IPS DF 4.7 (cell line): ENCODE results near the gene BOLA3.
A peak's percentile ranks its signal among the peaks of the same experiment; 100 is the strongest.
"Not testable (repeated sequence)": the region's sequence is repeated elsewhere in the genome, so short reads cannot be mapped to it uniquely, and the experiment has no call there.

Source experiments
- DNase-seq: peaks from one replicate; pipeline ENCODE4 v3.0.0-alpha.2; 2013; ENCODE audit warnings: low spot score; ENCODE audit errors: extremely low read depth

Gene BOLA3

GRCh38 chr2:74147727-74148456, at the start of gene BOLA3:
TSS of gene BOLA3 (minus strand) at chr2:74147912. CDS start at chr2:74147874, 38 bp downstream.
- no peak for DNase-seq

- DNase-seq, result no peak
Observed at GRCh38 chr2:74197049-74197448, 49.3 kb upstream of the BOLA3 start.

GRCh38 chr2:74194799-74195198, 47.1 kb upstream of the BOLA3 start:
- DNase-seq, result no peak

GRCh38 chr2:74191596-74192380, 44.1 kb upstream of the BOLA3 start:
- DNase-seq, result no peak

- no peak for DNase-seq
Observed at GRCh38 chr2:74188696-74189095, 41.0 kb upstream of the BOLA3 start.

GRCh38 chr2:74188018-74188601, 40.4 kb upstream of the BOLA3 start:
- DNase-seq, result no peak

DNA sequence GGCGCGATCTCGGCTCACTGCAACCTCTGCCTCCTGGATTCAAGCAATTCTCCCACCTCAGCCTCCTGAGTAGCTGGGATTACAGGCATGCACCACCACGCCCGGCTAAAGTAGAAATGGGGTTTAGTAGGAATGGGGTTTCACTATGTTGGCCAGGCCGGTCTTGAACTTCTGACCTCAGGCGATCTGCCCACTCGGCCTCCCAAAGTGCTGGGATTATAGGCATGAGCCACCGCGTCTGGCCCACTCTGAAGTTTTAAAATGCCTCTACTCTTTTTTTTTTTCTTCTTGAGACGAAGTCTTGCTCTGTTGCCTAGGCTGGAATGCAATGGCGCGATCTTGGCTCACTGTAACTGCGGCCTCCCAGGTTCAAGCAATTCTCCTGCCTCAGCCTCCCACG, 39.0 kb upstream of the BOLA3 start:
- DNase-seq, result not testable (repeated sequence)

DNA sequence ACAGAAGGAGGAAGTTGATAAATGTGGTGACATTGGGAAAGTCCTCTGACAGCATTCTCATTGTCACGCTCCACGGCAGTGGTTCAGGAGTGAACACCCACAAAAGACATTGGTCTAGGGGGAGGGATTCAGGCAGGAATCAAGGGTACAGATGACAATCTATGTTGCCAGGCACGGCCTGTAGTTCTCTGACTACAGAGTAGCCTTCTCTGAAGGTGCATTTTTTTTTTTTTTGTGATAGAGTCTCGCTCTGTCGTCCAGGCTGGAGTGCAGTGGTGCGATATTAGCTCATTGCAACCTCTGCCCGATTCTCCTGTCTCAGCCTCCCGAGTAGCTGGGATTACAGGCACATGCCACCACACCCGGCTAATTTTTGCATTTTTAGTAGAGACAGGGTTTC, 38.3 kb upstream of the BOLA3 start:
- DNase-seq, result no peak

GRCh38 chr2:74183878-74184277, 36.2 kb upstream of the BOLA3 start:
- DNase-seq, result no peak

GRCh38 chr2:74181739-74182138, 34.0 kb upstream of the BOLA3 start:
- DNase-seq, result no peak

- no peak for DNase-seq
Observed at GRCh38 chr2:74179063-74179865, 31.6 kb upstream of the BOLA3 start.

GRCh38 chr2:74178211-74179062, 30.7 kb upstream of the BOLA3 start, which contains the start of gene MOB1A:
TSS of gene MOB1A (minus strand) at chr2:74178879. CDS start at chr2:74178674, 205 bp downstream.
- DNase-seq, result peak; percentile 90

GRCh38 chr2:74177696-74178095, 30.0 kb upstream of the BOLA3 start:
- no peak for DNase-seq

DNA sequence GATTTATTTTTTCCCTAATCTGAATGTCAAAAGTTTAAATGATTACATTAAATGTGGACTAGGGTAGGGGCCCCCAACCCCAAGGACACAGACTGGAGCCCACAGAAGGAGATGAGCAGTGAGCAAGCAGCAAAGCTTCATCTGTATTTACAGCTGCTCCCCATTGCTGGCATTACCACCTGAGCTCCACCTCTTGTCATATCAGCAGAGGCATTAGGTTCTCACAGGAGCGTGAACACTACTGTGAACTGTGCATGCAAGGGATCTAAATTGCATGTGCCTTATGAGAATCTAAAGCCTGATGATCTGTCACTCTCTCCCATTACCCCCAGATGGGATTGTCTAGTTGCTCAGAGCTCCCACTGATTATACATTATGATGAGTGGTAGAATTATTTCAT, 27.2 kb upstream of the BOLA3 start:
- DNase-seq, result no peak

- DNase-seq, result no peak
Observed at GRCh38 chr2:74168739-74169138, 21.0 kb upstream of the BOLA3 start.

GRCh38 chr2:74164761-74165160, 17.0 kb upstream of the BOLA3 start:
- DNase-seq, result no peak

DNA sequence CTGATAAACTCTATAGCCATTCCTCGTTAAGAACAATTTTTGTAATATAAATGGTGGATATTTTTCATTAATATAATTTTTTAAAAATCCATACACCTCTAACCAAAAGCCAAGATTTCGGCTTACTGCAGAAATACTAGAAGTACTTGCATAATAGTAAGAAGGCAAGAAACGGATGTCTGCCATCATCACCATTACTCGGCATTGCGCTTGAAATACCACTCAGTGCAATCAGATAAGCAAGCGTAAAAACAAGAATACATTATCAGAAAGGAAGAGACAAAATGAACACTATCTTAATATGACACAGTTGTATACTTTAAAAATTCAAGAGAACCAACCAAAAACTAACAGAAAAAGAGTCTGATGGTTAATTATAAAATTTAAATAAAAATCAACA, 15.2 kb upstream of the BOLA3 start:
- no peak for DNase-seq

GRCh38 chr2:74155830-74156229, 8.1 kb upstream of the BOLA3 start:
- no peak for DNase-seq

- no peak for DNase-seq
Observed at GRCh38 chr2:74152954-74153353, 5.2 kb upstream of the BOLA3 start.

- no peak for DNase-seq
Observed at GRCh38 chr2:74149570-74150319, 2.0 kb upstream of the BOLA3 start.
